SU-DHL-6 (cell line): Measurements from ENCODE around the gene BRMS1.
A peak's percentile ranks its signal among the peaks of the same experiment; 100 is the strongest.

Experiments used
- H2AFZ ChIP-seq: fragments of 200-600 bp; sonication (generic); 2 replicates; pipeline ENCODE4 v1.6.1; 2014; ENCODE audit warnings: low read depth, mild to moderate bottlenecking, moderate library complexity, mixed read lengths, antibody characterized with exemption, low read length; ENCODE audit not compliant: severe bottlenecking
- H3F3A ChIP-seq: fragments of 200-600 bp; shearing (Covaris generic); 2 replicates; pipeline ENCODE4 v1.6.0; 2016; ENCODE audit warnings: antibody characterized with exemption, mild to moderate bottlenecking; ENCODE audit not compliant: insufficient read depth
- H3K27ac ChIP-seq: fragments of 200-600 bp; sonication (generic); 2 replicates; pipeline ENCODE4 v1.5.1; 2016; ENCODE audit warnings: low read depth, mild to moderate bottlenecking, low read length, moderate library complexity, mixed read lengths
- H3K27me3 ChIP-seq: fragments of 200-600 bp; sonication (generic), shearing (Covaris generic); 2 replicates; pipeline ENCODE4 v1.6.0; 2014; ENCODE audit warnings: mild to moderate bottlenecking, low read length
- H3K36me3 ChIP-seq: fragments of 200-600 bp; sonication (generic); 2 replicates; pipeline ENCODE4 v1.6.1; 2014; ENCODE audit warnings: mild to moderate bottlenecking, low read length, mixed read lengths
- H3K4me2 ChIP-seq: fragments of 300-600, 200-600 bp; shearing (Covaris generic), sonication (generic); 2 replicates; pipeline ENCODE4 v1.6.0; 2014; ENCODE audit warnings: low read length, low read depth, mild to moderate bottlenecking; ENCODE audit not compliant: poor library complexity, severe bottlenecking
- H3K4me3 ChIP-seq: fragments of 200-600 bp; sonication (generic); 2 replicates; pipeline ENCODE4 v1.5.1; 2014; ENCODE audit warnings: antibody characterized with exemption, low read length, mild to moderate bottlenecking, mixed read lengths; ENCODE audit not compliant: insufficient read depth, poor library complexity, severe bottlenecking
- H3K79me2 ChIP-seq: fragments of 200-600 bp; sonication (generic); 2 replicates; pipeline ENCODE4 v1.6.1; 2014; ENCODE audit warnings: mild to moderate bottlenecking, low read length, moderate library complexity; ENCODE audit not compliant: insufficient read depth
- H3K9ac ChIP-seq: fragments of 200-600 bp; sonication (generic); 2 replicates; pipeline ENCODE4 v1.7.0; 2014; ENCODE audit warnings: mild to moderate bottlenecking, low read length
- H3K9me2 ChIP-seq: fragments of 200-600 bp; sonication (generic); replicated peaks from 2 replicates; pipeline ENCODE4 v1.6.1; 2014; ENCODE audit warnings: low read length; ENCODE audit not compliant: insufficient read depth
- H3K9me3 ChIP-seq: fragments of 200-600 bp; sonication (generic); 2 replicates; pipeline ENCODE4 v1.6.1; 2014; ENCODE audit warnings: low read length, mixed read lengths; ENCODE audit not compliant: insufficient read depth
- H4K20me1 ChIP-seq: fragments of 200-600 bp; sonication (generic); 2 replicates; pipeline ENCODE4 v1.6.1; 2014; ENCODE audit warnings: low read depth, mild to moderate bottlenecking, antibody characterized with exemption, low read length, moderate library complexity, mixed read lengths
- EZH2phosphoT487 ChIP-seq: fragments of 200-600 bp; sonication (generic), shearing (Covaris generic); conservative IDR thresholded peaks from 2 replicates; pipeline ENCODE4 v1.6.1; 2018; ENCODE audit warnings: mild to moderate bottlenecking, antibody characterized with exemption, low read length, moderate library complexity, mixed read lengths
- TF ChIP-seq, protein P1 (sequence below): fragments of 200-600 bp; sonication (generic); IDR thresholded peaks from one replicate; pipeline ENCODE4 v1.5.1; 2017; ENCODE audit warnings: antibody characterized with exemption, mild to moderate bottlenecking, low read length, moderate library complexity; ENCODE audit not compliant: insufficient read depth, poor library complexity, severe bottlenecking

Gene BRMS1

DNA sequence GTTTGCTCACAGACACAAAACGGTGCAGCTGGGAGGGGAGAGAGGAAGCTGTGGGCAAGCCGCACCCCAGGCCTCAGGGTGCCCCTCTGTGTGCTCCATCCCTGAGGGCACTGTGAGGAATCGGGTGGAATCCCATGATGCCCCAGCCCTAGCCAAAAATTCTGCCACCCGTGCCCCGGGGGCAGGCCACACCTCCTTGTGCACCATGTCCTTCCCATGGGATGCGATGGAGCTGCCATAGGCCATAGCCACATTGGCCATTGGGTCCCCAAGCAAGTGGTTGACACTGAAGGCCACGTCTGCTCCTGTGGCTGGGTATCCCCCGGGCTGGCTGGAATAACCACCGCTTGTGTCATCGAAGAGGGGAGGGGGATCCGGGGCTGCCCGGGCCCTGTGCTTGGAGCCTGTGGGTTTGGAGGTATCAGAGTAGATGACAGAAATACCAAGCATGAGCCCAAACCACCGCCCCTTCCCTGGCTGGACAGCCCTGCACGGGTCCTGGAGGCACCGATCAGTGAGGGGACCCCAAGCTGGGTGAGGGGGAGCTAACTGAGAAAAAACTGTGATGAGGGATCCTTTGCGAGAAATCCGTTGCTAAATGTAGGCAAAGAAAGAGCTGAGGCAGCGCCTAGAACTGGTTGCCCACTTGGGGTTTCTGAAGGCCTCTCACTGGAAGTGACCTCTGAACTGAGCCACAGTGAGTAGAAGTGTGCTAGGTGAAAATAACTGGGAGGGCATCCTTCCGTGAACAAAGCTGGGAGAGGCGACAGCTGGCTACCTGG, 56.8 kb downstream of the BRMS1 start:
- Histone ChIP-seq H4K20me1 (no peaks in the 10 kb centered on the region), H3K27ac (no peak overlapping the region), H3K4me3 (peak overlapping the region; percentile 72), H3K27me3 (no peaks in the 10 kb centered on the region), H3K36me3 (no peaks in the 10 kb centered on the region), H3F3A (no peaks in the 10 kb centered on the region), H2AFZ (peak overlapping the region; percentile 57), H3K9ac (peak overlapping the region; percentile 84), H3K79me2 (no peaks in the 10 kb centered on the region), H3K9me2 (no peaks in the 10 kb centered on the region), H3K4me2 (peak overlapping the region; percentile 69), H3K9me3 (no peaks in the 10 kb centered on the region)
- no peak for TF ChIP-seq EZH2phosphoT487
- TF ChIP-seq, protein P1, sequence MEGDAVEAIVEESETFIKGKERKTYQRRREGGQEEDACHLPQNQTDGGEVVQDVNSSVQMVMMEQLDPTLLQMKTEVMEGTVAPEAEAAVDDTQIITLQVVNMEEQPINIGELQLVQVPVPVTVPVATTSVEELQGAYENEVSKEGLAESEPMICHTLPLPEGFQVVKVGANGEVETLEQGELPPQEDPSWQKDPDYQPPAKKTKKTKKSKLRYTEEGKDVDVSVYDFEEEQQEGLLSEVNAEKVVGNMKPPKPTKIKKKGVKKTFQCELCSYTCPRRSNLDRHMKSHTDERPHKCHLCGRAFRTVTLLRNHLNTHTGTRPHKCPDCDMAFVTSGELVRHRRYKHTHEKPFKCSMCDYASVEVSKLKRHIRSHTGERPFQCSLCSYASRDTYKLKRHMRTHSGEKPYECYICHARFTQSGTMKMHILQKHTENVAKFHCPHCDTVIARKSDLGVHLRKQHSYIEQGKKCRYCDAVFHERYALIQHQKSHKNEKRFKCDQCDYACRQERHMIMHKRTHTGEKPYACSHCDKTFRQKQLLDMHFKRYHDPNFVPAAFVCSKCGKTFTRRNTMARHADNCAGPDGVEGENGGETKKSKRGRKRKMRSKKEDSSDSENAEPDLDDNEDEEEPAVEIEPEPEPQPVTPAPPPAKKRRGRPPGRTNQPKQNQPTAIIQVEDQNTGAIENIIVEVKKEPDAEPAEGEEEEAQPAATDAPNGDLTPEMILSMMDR: no peak
